Measurements from ENCODE around the gene HOXA11.

Gene HOXA11

DNA sequence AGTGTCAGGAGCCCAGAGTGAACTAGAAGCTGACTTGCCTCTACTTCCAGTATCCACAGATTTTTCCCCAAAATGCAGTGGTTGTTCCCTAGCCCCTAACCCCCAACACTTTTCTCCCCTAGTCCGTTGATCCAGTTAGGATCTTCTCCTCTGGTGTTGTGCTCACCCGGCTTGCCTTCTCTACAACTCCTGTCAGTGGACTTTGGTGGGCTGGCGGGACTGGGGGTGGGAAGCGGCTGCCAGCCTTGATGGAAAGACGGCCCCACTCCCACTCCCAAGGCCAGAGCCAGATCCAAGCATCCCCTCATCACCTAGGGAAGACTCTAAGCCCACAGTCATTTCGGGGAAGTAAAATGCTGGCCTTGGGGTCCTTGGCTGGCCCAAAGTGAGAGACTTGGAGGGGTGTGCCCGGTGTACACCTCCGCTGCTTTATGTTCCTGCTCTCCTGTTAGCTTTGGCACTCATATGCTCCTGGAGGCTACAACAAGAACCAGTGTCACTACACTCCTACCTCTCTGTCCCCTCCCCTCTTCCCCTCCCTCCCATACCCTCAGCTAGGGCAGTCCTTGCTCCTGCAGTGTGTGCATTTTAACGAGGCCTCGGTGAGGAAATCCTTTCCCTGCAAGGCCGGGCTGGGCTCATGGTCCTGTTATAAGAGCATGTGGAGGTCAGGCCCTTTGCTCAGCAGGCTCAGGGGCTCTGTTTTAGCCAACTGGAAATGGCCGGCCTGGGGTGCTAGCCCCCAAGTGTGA, 10.0 kb downstream of the HOXA11 start:
- Histone ChIP-seq H3K27me3 (ENCODE audit: insufficient read depth, low read length, poor library complexity) (peaks cover 10% of the 10 kb centered on the region), H3K9ac (ENCODE audit: low read depth, low read length) (no peak overlapping the region), H3K36me3 (ENCODE audit: insufficient read depth, low read length) (no peaks in the 10 kb centered on the region), H3K4me3 (ENCODE audit: low read depth in 1 of 2, low read length in 2 of 2) (no peak overlapping the region), H3K4me2 (ENCODE audit: insufficient read depth, low read length) (no peak overlapping the region), H4K20me1 (ENCODE audit: insufficient read depth, low read length) (no peaks in the 10 kb centered on the region), H3K27ac (ENCODE audit: low read length) (no peak overlapping the region), H3K9me3 (ENCODE audit: insufficient read depth, low read length, severe bottlenecking) (no peaks in the 10 kb centered on the region), H2AFZ (ENCODE audit: low read depth, low read length) (no peak overlapping the region), H3K4me1 (ENCODE audit: insufficient read depth, low read length) (no peaks in the 10 kb centered on the region), H3K79me2 (ENCODE audit: insufficient read depth, low read length) (no peaks in the 10 kb centered on the region)
- TF ChIP-seq, protein P1, sequence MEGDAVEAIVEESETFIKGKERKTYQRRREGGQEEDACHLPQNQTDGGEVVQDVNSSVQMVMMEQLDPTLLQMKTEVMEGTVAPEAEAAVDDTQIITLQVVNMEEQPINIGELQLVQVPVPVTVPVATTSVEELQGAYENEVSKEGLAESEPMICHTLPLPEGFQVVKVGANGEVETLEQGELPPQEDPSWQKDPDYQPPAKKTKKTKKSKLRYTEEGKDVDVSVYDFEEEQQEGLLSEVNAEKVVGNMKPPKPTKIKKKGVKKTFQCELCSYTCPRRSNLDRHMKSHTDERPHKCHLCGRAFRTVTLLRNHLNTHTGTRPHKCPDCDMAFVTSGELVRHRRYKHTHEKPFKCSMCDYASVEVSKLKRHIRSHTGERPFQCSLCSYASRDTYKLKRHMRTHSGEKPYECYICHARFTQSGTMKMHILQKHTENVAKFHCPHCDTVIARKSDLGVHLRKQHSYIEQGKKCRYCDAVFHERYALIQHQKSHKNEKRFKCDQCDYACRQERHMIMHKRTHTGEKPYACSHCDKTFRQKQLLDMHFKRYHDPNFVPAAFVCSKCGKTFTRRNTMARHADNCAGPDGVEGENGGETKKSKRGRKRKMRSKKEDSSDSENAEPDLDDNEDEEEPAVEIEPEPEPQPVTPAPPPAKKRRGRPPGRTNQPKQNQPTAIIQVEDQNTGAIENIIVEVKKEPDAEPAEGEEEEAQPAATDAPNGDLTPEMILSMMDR (IDR thresholded peaks at IDR 0.05; ENCODE audit: borderline replicate concordance, extremely low read depth, low read length, poor library complexity, severe bottlenecking), result no peak
- no peak for TF ChIP-seq EZH2 (IDR thresholded peaks at IDR 0.05; ENCODE audit: borderline replicate concordance, low read depth, low read length, severe bottlenecking)
- DNase-seq, result no peak
- no peak for ATAC-seq (ENCODE audit: insufficient read depth, low read depth)

DNA sequence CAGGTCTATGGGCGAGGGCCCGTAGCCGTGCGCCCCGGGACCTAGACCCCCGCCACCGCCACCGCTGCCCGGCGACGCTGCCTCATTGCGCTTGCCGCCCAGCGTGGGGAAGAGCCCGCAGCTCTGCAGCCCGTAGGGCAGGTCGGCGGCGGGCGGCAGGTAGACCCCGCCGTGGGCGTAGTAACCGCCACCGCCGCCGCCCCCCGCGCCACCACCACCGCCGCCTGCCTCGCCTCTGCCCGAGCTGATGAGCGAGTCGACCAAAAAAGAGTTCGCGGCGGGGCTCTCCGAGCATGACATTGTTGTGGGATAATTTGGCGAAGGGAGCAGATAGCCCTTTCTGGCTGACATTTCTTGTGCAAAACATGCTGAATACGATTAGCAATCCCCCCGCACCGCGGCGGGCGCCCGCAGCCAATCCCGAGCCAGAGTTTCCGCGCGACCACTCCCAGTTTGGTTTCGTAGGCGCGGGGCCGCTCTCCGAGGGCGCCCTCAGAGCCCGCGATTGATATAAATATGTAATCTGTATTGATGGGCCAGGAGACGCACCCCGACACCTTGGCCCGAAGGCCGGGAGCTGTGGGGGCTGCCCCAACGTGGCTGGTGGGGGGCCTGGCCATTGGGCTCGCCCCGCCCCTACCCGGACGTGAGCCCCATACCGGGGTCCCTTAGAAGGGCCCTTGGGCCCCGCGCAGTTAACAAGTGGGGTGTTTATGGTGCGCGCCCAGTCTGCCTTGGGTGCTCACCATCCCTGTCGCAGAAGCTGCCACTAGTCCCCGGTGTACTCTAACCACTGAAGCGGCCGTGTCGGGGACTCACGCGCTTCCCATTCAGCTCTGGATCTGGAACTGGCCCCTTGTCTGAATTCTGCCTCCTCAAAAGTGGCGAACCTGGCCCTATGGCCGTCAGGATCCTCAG, 10.8 kb downstream of the HOXA11 start, which contains the start of gene HOXA10:
Gene HOXA10 (minus strand): TSS at position 365 of the 918 bp plus-strand sequence. CDS start 14 bp downstream, at position 351.
- no peaks in the 10 kb centered on the region for H4K20me1 ChIP-seq (ENCODE audit: insufficient read depth, low read length)
- no peak for ATAC-seq (ENCODE audit: insufficient read depth, low read depth)

DNA sequence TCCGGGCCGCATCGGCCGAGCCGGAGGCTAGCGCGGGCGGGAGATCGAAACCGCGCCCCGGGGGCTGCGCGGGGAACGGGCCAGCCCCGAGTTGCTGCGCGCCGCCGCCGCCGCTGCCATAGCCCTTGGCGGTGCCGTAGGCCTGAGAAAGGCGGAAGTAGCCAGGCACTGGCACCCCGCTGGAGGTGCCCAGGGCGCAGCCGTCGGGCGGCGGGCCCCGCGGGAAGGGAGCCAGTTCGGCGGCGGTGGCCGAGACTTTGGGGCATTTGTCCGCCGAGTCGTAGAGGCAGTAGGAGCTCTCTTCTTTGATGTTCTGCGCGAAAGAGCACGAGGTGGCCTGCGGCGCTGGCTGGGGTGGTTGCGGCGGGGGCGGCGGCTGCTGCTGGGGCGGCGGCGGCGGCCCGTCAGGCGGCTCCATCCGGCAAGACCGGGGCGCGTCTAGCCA, 11.5 kb downstream of the HOXA11 start:
- Histone ChIP-seq H3K9ac (ENCODE audit: low read depth, low read length) (no peak overlapping the region), H3K27ac (ENCODE audit: low read length) (no peak overlapping the region), H2AFZ (ENCODE audit: low read depth, low read length) (no peak overlapping the region)

More for the DNA sequence above, 10.8 kb downstream of the HOXA11 start, which contains the start of gene HOXA10:
- TF ChIP-seq EZH2 (IDR thresholded peaks at IDR 0.05; ENCODE audit: borderline replicate concordance, low read depth, low read length, severe bottlenecking), result no peak
- H3K4me1 ChIP-seq (ENCODE audit: insufficient read depth, low read length), result no peaks in the 10 kb centered on the region
- H3K4me3 ChIP-seq (ENCODE audit: low read depth in 1 of 2, low read length in 2 of 2), result no peak within 1 kb of the TSS
- H3K9ac ChIP-seq (ENCODE audit: low read depth, low read length), result no peak within 1 kb of the TSS
- no peaks in the 10 kb centered on the region for H3K36me3 ChIP-seq (ENCODE audit: insufficient read depth, low read length)
- no peak within 1 kb of the TSS for H2AFZ ChIP-seq (ENCODE audit: low read depth, low read length)
- no peaks in the 10 kb centered on the region for H3K79me2 ChIP-seq (ENCODE audit: insufficient read depth, low read length)
- H3K4me2 ChIP-seq (ENCODE audit: insufficient read depth, low read length), result no peak within 1 kb of the TSS
- H3K27me3 ChIP-seq (ENCODE audit: insufficient read depth, low read length, poor library complexity), result peaks cover 10% of the 10 kb centered on the region
- no peak within 1 kb of the TSS for H3K27ac ChIP-seq (ENCODE audit: low read length)
- DNase-seq, result no peak
- H3K9me3 ChIP-seq (ENCODE audit: insufficient read depth, low read length, severe bottlenecking), result no peaks in the 10 kb centered on the region

More for the DNA sequence above, 11.5 kb downstream of the HOXA11 start:
- ATAC-seq (ENCODE audit: insufficient read depth, low read depth) (no peak), DNase-seq (no peak)
- TF ChIP-seq, protein P1 (IDR thresholded peaks at IDR 0.05; ENCODE audit: borderline replicate concordance, extremely low read depth, low read length, poor library complexity, severe bottlenecking), result no peak
- TF ChIP-seq EZH2 (IDR thresholded peaks at IDR 0.05; ENCODE audit: borderline replicate concordance, low read depth, low read length, severe bottlenecking), result no peak
- Histone ChIP-seq H3K4me1 (ENCODE audit: insufficient read depth, low read length) (no peaks in the 10 kb centered on the region), H3K79me2 (ENCODE audit: insufficient read depth, low read length) (no peaks in the 10 kb centered on the region), H3K4me2 (ENCODE audit: insufficient read depth, low read length) (no peak overlapping the region), H3K27me3 (ENCODE audit: insufficient read depth, low read length, poor library complexity) (peaks cover 10% of the 10 kb centered on the region), H3K4me3 (ENCODE audit: low read depth in 1 of 2, low read length in 2 of 2) (no peak overlapping the region), H3K36me3 (ENCODE audit: insufficient read depth, low read length) (no peaks in the 10 kb centered on the region), H3K9me3 (ENCODE audit: insufficient read depth, low read length, severe bottlenecking) (no peaks in the 10 kb centered on the region), H4K20me1 (ENCODE audit: insufficient read depth, low read length) (no peaks in the 10 kb centered on the region)

Measured in DND-41 (cell line).